NCI-H226 (cell line): Measurements from ENCODE around the gene KRTAP10-2.
A peak's percentile ranks its signal among the peaks of the same experiment; 100 is the strongest.
"Not testable (repeated sequence)": the region's sequence is repeated elsewhere in the genome, so short reads cannot be mapped to it uniquely, and the experiment has no call there.

Experiments used
- DNase-seq: peaks from one replicate; pipeline ENCODE4 v3.0.0-alpha.2; 2015

Gene KRTAP10-2

DNA sequence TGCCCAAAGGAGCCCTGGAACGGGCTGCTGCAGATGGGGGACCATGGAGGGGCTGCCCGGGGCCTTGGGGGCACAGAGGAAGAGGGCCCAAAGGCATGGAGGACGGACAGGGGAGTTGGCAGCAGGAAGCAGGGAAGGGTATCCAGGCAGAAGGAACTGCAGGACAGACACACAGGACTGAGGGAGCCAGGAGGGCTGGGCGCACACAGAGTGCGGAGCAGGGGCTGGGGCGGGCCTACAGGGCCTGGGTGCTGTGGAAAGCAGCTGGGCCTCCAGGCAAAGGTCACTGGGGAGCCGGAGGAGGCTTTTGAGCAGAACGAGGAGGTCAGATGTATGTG is 39.4 kb downstream of the KRTAP10-2 start:
- DNase-seq, result no peak

DNA sequence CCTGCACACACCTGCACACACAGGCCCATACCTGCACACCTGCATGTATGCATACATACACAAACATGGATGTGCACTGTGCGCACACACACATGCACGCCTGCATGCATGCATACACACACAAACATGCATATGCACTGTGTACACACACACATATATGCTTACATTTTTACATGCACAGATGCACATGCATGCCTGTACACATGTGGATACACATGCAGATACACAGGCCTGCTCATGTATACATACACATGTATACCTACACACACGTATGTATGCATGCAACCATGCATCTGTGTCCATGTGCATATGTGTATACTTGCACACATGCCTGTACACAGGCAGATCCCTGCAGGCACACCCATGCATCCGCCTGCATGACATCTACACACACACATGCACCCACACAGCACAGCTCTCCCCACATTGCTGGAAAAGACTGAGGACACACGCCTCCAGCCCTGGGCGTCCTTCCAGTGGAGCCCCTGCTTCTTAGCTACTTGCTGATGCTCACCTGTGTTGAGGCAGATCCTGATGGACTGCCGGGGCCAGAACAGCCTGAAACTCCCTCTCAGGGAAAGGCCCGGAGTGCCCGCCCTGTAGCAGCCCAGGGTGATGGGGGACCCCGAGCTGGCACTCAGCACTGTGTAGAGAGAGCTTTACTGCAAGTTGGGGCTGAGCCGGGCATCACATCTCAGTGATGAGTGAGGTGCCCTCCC is 39.9 kb downstream of the KRTAP10-2 start:
- DNase-seq, result no peak

DNA sequence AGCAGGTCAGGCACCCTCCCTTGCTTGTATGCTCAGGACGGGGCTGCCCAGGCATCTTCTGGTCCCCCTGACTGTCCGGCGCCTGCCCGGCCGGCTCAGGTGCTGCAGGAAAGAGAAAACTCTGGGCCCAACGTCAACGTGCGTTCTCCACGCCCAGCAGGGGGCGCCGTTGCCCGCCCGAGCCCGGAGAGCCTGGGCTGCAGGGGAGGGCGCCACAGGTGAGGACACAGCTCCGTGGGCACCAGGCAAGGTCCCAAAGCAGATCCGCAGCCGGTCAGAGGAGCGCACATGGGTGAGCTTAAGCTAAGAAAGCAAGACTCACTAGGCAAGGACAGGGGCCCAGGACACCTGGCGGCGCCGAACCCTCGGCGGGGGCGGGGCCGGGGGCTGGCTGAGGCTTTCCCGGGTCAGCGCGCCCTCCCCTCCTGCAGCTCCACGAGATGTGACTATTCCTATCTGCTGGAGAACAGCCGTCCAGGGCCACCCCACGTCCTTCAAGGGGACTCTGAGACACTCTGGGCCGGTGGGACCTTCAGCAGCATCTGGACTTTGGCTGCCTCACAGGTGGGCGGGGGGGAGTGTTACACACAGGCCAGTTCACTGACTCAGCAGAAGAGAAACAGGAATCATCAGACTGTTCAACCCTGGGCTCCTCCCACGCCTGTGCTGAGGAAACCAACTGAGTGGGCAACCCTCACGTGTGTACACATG is 40.6 kb downstream of the KRTAP10-2 start:
- DNase-seq, result peak; percentile 51

DNA sequence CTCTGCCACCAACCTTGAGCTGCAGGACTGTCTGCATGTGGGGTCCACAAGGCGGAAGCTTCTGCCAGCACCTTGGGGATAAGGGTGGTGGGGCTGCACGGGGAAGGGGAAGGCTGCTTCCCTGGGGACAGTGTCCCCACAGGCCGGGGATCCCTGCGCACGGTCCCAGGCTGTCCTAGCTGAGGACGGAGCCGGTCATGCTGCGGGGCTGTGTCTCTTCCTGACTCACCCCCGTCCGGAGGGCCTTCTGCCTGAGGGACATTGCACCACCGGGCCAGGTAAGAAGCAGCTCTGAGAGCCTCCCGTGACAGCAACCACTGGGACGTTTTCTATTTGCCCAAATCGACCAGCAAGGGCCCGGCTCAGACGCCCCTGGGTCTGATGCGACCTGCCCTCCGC is 41.2 kb downstream of the KRTAP10-2 start:
- DNase-seq, result no peak

DNA sequence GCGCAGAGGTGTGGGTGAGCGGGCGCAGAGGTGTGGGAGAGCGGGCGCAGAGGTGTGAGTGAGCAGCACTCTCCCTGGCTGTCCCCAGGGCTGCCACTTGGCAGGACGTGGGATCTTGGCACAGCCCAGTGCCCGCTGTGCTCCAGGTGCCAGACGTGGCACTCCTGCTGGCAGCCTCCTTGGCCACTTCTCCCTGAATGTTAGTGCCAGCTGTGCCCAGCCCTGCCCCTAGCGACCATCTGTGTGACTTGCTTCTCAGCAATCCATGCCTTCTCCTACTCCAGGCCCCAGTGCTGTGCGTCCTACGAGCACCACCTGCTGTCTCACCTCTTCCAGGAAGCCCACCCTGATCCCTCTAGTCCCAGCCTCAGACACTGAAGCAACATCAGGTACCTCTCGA is 41.8 kb downstream of the KRTAP10-2 start:
- peak; percentile 7 for DNase-seq

DNA sequence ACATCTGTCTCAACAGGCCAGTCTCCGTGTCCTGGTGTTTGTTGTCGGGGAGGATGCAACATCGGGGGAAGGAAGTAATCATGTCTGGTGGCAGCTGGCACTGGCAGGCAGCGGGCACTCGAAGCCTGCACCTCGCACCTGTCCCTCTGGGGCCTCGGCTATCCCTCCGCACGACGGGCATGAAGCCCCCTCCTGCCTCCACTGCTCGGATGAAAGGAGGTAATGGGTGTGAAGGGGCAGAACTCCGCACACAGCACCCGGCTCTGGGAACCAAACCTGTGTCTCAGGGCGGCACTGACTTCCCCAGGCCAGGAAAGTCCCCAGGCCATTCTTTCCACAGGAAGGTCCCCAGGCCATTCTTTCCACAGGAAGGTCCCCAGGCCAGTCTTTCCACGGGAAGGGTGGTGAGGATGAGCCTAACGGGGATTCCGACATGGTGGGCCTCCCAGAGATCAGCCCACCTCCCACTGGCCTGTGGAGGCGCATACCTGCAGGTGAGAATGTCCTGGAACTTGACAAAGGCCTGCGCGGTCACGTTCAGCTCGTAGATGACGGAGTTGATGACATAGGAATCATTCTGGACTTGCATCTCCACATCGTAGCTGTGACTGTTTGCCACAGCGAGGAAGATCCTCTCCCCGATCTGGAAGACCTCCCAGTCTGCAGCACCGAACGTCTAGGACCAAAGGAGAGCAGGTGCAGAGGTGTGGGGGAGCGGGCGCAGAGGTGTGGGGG is 42.4 kb downstream of the KRTAP10-2 start:
- no peak for DNase-seq

DNA sequence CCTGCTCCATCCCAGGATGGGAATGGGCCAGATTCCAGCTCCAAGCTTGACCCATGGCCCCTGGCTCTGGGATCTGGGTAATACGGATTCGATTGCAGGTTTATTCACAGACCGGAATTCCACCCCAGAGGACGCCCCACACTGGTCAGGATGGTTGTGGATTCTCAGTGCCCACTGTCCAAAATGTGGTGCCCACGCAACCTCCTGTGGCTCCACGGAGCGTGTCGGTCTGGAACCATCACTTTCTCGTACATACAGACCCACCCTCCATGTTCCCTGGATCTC is 42.9 kb downstream of the KRTAP10-2 start:
- no peak for DNase-seq

DNA sequence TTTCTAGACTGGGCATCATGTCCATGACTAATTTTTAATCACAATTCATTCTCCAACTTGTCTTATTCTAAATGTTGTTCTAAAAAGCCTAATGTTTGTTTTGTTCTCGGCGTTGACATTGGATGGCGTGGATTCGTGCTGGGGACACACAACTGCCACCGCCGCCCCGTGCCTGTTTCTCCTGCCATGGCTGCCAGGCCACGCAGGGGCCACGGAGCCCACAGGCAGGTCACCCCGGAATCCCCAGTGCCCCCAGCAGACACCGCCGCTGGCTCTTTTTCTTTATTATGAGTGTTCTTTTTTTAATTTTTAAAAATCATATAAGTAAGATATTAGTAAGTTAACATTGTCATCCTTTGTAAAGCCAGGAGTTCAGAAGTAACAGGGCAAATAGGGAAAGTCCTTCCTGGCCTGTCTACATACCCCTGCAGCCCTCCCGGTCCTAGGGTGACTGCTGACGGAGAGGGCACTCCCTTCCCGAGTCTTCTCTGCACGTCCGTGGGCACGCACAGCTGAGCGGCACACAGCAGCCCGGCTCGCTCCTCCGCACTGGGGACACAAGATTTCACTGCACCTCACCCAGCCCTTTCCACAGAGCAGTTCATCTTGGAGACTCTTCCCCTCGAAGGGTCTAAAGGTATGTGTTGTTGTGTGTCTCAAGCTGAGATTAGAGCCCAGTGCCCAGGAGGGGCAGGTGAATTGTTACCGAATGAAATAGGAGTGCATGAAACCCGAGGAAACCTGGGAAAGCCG is 43.5 kb downstream of the KRTAP10-2 start:
- DNase-seq, result no peak

DNA sequence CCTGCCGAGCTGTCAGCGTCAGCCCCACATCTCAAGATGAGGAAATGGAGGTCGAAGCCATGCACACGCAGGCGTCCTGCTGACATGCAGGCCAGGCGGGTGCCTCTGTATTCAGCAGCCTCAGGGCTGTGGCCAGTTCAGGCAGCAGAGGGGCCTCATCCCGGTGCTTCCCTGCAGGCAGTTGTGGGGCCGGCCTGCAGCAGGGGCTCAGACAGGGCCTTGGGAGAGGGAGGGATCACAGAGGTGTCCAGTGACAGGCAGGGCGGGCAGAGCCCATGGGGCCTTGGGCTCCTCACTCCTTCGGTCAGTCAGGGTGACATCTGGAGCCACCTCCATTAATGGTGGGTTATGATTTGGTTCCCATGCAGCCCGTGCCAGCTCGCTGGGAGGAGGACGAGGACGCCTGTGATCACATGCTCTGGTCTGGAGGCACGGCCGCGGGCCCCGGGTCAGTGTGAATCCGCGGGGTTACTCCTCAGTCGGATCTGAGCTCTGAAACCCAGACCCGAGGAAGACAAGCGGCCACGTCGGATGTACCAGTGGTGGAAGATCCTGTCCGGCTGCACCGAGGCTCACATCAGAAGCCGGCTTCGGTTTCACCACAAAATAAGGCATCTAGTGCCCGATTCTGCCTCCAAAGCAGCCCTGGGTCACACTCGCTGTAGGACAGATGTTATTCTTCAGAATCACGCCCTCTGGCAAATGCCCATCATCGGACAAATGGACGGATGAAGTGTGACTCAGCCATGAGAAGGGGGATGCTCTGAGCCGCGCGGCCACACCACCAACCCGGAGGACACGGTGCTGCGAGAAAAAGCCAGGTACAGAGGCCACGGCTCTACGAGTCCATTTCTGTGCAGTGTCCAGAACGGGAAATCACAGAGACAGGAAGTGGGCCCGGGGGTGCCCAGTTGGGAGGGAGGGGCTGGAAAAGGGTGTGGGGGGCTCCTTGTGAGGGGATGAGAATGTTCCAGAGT is 44.7 kb downstream of the KRTAP10-2 start:
- DNase-seq, result no peak

DNA sequence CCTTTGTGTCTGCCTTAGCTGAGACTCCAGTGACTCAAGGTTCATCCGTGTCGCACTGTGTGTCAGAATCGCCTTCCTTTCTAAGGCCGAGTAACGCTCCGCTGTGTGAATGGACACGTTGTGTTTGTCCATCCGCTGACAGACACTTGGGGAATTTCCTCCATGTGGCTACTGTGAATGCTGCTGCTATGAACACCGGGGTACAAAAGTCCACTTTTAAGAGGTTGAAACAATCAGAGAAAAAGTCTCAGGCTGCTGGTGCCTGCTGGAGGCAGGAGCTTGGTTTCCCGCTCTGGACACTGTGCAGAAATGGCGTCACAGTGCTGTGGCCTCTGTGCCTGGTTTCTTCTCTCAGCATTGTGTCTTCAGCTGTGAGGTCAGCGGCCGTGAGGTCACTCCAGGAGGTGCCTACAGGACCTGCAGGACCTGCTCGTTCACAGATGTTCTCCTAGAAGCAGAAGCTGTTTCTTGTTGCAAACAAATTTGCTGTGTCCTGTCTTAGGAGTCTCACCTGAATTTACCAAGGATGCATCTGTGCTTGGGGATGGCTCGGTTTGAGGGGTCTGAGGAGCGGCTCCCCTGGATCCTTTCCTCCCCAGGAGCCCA is 45.5 kb downstream of the KRTAP10-2 start:
- no peak for DNase-seq

DNA sequence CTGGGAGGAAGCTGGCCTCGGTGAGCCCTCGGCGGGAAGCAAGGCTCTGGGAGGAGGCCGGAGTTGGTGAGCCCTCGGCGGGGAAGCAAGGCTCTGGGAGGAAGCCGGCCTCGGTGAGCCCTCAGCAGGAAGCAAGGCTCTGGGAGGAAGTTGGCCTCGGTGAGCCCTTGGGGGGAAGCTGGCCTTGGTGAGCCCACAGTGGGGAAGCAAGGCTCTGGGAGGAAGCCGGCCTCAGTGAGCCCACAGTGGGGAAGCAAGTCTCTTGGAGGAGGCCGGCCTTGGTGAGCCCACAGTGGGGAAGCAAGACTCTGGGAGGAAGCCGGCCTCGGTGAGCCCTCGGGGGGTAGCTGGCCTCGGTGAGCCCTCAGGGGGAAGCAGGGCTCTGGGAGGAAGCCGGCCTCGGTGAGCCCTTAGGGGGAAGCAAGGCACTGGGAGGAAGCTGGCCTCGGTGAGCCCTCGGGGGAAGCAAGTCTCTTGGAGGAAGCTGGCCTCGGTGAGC is 47.4 kb downstream of the KRTAP10-2 start:
- no peak for DNase-seq

DNA sequence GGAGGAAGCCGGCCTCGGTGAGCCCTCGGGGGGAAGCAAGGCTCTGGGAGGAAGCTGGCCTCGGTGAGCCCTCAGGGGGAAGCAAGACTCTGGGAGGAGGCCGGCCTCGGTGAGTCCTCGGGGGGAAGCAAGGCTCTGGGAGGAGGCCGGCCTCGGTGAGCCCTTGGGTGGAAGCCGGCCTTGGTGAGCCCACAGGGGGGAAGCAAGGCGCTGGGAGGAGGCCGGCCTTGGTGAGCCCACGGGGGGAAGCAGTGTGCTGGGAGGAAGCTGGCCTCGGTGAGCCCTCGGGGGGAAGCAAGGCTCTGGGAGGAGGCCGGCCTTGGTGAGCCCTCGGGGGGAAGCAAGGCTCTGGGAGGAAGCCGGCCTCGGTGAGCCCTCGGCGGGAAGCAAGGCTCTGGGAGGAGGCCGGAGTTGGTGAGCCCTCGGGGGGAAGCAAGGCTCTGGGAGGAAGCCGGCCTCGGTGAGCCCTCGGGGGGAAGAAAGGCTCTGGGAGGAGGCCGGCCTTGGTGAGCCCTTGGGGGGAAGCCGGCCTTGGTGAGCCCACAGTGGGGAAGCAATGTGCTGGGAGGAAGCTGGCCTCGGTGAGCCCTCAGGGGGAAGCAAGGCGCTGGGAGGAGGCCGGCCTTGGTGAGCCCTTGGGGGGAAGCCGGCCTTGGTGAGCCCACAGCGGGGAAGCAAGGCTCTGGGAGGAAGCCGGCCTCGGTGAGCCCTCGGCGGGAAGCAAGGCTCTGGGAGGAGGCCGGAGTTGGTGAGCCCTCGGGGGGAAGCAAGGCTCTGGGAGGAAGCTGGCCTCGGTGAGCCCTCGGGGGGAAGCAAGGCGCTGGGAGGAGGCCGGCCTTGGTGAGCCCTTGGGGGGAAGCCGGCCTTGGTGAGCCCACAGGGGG is 48.1 kb downstream of the KRTAP10-2 start:
- not testable (repeated sequence) for DNase-seq

DNA sequence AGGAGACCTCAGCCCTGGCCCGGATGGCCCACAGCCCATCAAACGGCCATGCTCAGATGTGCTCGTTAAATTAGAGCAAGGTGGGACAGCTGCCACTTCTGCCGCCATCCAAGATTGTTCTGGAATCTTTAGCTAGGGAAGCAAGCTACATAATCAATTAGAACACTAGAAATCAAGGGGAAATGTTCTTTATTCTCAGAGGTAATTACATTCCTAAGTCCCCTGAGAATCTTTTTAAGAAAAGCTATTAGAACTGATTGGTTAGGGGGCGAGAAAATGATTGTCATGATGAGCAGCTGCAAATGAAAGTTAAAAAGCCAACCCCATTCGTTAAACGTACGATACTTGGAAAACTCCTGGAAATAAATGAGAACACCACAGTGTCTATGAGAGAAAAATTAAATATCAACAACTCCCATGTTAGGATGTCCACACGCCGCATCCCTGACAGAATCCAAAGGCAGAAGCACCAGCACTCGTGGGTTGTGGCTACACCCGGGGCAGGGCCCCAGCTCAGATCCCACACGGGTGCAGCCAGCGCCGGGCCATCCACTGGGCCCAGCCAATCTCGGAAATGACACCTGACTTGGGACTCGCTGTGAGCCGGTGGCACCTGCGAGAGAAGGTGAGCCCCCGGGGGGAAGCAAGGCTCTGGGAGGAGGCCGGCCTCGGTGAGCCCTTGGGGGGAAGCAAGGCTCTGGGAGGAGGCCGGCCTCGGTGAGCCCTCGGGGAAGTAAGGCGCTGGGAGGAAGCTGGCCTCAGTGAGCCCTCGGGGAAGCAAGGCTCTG is 48.9 kb downstream of the KRTAP10-2 start:
- DNase-seq, result no peak
